Measurements from ENCODE around the gene IRF4. TPM values are rescaled to one million over a fixed set of nuclear protein-coding genes. Genes with fewer than 3 reads are reported as not detected.

IRF4 gene
- total RNA-seq, 1 experiment from 2014 or later = 0.15 TPM

DNA sequence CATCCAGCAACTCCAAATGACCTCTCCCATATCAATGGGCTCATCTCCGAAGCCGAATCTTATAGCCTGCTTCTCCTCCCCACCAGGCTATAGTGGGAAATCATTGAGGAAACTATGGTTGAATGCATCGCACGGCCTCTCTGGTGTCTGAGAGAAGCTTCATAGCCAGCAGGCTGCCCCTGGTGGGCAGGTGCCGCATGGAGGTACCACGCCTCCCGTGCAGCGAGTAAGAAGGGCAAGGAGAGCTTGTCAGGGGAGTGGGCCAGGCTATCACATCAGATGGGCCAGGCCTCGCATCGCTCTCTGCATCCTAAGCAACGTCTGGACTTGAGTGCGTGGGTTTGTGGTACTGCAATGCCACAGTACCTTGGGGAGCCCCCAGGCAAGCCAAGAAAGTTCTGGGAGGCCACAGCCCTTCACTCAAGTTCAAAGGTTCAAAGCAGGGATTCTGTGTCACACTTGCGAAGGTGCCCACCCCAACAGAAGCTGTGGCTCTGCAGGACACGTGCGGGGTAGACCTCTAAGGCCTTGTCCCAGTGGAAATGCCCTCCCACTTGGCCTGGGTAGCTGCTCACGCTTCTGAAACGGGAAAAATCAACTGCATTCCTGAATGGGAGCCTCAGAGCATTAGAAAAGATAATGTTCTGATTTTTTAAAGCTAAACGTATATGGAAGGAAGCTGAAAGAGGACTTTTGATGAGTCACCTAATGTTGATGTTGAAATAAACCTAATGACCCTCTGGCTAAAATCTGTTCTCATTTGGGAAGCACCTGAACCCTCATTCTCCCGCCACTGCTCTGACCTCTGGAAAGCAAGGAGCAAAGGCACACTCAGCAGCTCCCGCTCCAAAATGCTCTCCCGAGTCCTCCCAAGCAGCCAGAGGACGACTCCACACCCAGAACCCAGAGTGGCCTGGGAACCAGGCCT is 8.4 kb upstream of the IRF4 start:
- Histone ChIP-seq H4K20me1 (ENCODE audit: low read length) (no peaks in the 10 kb centered on the region), H3F3A (ENCODE audit: low read length, unreplicated experiment) (no peaks in the 10 kb centered on the region), H3K4me2 (ENCODE audit: low read length) (no peak overlapping the region), H3K9ac (ENCODE audit: low read length) (no peak overlapping the region), H3K79me2 (ENCODE audit: low read length) (no peaks in the 10 kb centered on the region), H2AFZ (ENCODE audit: low read length) (no peak overlapping the region), H3K36me3 (ENCODE audit: low read depth, low read length) (no peaks in the 10 kb centered on the region), H3K9me2 (replicated peaks; ENCODE audit: low read length) (no peaks in the 10 kb centered on the region), H3K4me1 (ENCODE audit: insufficient read depth, low read length) (0 out of 2 replicates have a peak, but pooled peaks cover 3% of the 10 kb centered on the region), H3K4me3 (ENCODE audit: low read length) (no peak overlapping the region), H3K9me3 (ENCODE audit: low read length) (no peaks in the 10 kb centered on the region), H3K27me3 (ENCODE audit: low read length) (0 out of 2 replicates have a peak, but pooled peaks cover 3% of the 10 kb centered on the region), H3K27ac (ENCODE audit: low read length) (no peak overlapping the region)
- ChIA-PET POLR2A (ENCODE audit: unreplicated experiment) (no interaction called here), CTCF (no interaction called here)
- BruUV-seq (replicated peaks) = no TSS peak
- no peak for ATAC-seq
- peak; percentile 42 for DNase-seq
- intact Hi-C loops (cut with micrococcal nuclease) = loop anchor here (10.0 kb wide), 1 partner anchor 172 kb away; no protein-coding TSS in a partner anchor
- TF ChIP-seq EZH2 (IDR thresholded peaks at IDR 0.05; ENCODE audit: low read length, unreplicated experiment) (no peak), EZH2phosphoT487 (IDR thresholded peaks at IDR 0.05; ENCODE audit: borderline replicate concordance, low read length) (no peak)
- TF ChIP-seq, protein P1, sequence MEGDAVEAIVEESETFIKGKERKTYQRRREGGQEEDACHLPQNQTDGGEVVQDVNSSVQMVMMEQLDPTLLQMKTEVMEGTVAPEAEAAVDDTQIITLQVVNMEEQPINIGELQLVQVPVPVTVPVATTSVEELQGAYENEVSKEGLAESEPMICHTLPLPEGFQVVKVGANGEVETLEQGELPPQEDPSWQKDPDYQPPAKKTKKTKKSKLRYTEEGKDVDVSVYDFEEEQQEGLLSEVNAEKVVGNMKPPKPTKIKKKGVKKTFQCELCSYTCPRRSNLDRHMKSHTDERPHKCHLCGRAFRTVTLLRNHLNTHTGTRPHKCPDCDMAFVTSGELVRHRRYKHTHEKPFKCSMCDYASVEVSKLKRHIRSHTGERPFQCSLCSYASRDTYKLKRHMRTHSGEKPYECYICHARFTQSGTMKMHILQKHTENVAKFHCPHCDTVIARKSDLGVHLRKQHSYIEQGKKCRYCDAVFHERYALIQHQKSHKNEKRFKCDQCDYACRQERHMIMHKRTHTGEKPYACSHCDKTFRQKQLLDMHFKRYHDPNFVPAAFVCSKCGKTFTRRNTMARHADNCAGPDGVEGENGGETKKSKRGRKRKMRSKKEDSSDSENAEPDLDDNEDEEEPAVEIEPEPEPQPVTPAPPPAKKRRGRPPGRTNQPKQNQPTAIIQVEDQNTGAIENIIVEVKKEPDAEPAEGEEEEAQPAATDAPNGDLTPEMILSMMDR (conservative IDR thresholded peaks at IDR 0.05; ENCODE audit: low read depth, low read length) = no peak

DNA sequence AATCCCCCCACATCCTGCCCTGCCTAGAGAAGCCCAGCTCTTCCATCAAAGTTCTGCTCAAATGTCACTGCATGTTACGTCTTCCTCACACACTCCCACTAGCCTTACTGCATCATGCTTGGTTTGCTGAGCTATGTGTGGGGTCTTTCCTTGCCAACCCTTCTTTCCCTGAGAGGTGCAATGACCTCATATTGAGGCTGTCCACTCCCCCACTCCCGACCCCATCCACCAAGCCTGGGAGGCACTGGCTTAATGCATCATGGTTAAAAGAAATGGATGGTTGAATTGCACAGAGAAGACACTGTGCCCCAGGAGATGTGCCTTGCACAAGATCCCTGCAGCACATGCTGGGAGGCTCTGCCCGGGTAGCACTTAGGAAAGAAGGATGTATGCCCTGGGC is 7.7 kb upstream of the IRF4 start:
- CTCF ChIA-PET = no interaction called here

More for the DNA sequence above, 7.7 kb upstream of the IRF4 start:
- Histone ChIP-seq H3K9ac (ENCODE audit: low read length) (no peak overlapping the region), H3K9me3 (ENCODE audit: low read length) (no peaks in the 10 kb centered on the region), H3K9me2 (replicated peaks; ENCODE audit: low read length) (no peaks in the 10 kb centered on the region), H3K27me3 (ENCODE audit: low read length) (peaks cover 9% of the 10 kb centered on the region; the same call in 1 of the 2 replicates), H3K79me2 (ENCODE audit: low read length) (no peaks in the 10 kb centered on the region), H3K4me2 (ENCODE audit: low read length) (no peak overlapping the region), H3K4me3 (ENCODE audit: low read length) (no peak overlapping the region), H3K4me1 (ENCODE audit: insufficient read depth, low read length) (0 out of 2 replicates have a peak, but pooled peaks cover 3% of the 10 kb centered on the region), H2AFZ (ENCODE audit: low read length) (no peak overlapping the region), H3K27ac (ENCODE audit: low read length) (no peak overlapping the region), H3K36me3 (ENCODE audit: low read depth, low read length) (no peaks in the 10 kb centered on the region), H3F3A (ENCODE audit: low read length, unreplicated experiment) (no peaks in the 10 kb centered on the region), H4K20me1 (ENCODE audit: low read length) (no peaks in the 10 kb centered on the region)
- intact Hi-C loops (cut with micrococcal nuclease) = loop anchor here (10.0 kb wide), 1 partner anchor 171 kb away; no protein-coding TSS in a partner anchor
- DNase-seq (no peak), ATAC-seq (no peak)
- TF ChIP-seq, protein P1 (conservative IDR thresholded peaks at IDR 0.05; ENCODE audit: low read depth, low read length) = no peak
- TF ChIP-seq EZH2 (IDR thresholded peaks at IDR 0.05; ENCODE audit: low read length, unreplicated experiment) = no peak
- no peak for TF ChIP-seq EZH2phosphoT487 (IDR thresholded peaks at IDR 0.05; ENCODE audit: borderline replicate concordance, low read length)
- POLR2A ChIA-PET (ENCODE audit: unreplicated experiment) = no interaction called here
- no TSS peak for BruUV-seq (replicated peaks)
